Measurements from ENCODE around the gene SOCS2.

GRCh38 chr12:93599192-93599591, 26.7 kb downstream of the SOCS2 start:
- TF ChIP-seq ZNF8 (CRISPR knock-in tag; IDR thresholded peaks at IDR 0.05), result no peak
- TF ChIP-seq, protein P1, sequence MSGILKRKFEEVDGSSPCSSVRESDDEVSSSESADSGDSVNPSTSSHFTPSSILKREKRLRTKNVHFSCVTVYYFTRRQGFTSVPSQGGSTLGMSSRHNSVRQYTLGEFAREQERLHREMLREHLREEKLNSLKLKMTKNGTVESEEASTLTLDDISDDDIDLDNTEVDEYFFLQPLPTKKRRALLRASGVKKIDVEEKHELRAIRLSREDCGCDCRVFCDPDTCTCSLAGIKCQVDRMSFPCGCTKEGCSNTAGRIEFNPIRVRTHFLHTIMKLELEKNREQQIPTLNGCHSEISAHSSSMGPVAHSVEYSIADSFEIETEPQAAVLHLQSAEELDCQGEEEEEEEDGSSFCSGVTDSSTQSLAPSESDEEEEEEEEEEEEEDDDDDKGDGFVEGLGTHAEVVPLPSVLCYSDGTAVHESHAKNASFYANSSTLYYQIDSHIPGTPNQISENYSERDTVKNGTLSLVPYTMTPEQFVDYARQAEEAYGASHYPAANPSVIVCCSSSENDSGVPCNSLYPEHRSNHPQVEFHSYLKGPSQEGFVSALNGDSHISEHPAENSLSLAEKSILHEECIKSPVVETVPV (CRISPR knock-in tag; IDR thresholded peaks at IDR 0.05), result no peak
